HG03442 (cell line): ENCODE data around the gene DLGAP1.

Source experiments
- ATAC-seq: cut with Tn5 transposase; IDR thresholded peaks from one replicate; pipeline ENCODE4 v1.9.1; 2021; ENCODE audit warnings: mild to moderate bottlenecking, moderate library complexity; ENCODE audit not compliant: unreplicated experiment

DLGAP1 gene

DNA sequence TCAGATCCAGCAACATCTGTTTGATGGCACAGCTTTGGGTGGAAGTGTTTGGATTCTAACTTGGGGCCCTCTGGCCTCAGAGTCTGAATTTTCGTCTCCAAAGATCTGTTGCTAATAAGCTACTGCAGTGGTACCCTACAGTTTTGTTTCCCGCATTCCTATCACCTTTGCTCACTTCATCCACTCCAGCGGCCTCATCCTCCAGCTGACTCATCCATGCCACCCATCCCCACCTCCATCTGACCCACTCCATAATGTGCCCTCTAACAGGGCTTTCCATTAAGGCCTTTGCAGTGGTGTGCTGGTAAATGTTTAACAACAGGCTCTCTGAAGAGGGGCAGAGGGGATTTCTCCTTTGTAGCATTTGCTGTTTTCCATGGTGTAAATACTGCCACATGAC, 779.7 kb downstream of the DLGAP1 start:
- ATAC-seq: no peak

DNA sequence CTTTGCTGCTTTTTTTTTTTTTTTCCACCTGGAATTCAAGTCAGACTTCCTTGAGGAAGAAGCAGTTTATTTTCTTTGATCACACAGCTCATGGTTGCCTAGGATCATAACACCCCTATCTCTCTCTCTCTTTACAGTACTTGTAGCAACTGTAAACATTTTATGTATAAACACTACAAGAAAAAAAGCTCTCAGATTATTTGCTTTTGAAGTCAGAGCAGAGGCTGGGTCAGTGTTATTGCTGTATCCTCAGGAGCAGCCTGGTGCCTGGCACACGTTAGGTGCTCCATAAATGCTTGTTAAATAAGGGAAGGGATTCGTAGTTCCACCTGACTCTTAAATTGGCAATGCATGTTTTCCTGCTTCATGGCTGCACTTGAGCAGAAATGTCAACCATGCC, 783.9 kb downstream of the DLGAP1 start:
- ATAC-seq: no peak

DNA sequence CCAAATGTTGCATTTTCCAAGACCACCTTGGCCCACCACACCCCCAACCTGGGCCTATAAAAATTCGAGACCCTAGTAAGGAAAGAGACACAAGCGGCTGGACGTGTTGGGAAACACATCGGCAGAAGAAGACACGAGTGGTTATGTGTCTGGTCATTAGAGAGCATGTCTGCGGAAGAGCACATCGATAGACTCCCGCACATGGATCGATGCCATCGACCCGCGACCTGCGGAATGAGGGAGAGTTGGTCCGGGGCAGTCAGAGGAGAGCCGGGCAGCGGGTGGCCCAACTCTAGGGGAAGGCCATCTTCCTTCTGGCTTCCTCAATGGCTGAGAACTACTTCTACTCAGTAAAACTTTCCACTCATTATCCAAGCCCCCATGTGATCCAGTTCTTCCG, 785.7 kb downstream of the DLGAP1 start:
- ATAC-seq: no peak

DNA sequence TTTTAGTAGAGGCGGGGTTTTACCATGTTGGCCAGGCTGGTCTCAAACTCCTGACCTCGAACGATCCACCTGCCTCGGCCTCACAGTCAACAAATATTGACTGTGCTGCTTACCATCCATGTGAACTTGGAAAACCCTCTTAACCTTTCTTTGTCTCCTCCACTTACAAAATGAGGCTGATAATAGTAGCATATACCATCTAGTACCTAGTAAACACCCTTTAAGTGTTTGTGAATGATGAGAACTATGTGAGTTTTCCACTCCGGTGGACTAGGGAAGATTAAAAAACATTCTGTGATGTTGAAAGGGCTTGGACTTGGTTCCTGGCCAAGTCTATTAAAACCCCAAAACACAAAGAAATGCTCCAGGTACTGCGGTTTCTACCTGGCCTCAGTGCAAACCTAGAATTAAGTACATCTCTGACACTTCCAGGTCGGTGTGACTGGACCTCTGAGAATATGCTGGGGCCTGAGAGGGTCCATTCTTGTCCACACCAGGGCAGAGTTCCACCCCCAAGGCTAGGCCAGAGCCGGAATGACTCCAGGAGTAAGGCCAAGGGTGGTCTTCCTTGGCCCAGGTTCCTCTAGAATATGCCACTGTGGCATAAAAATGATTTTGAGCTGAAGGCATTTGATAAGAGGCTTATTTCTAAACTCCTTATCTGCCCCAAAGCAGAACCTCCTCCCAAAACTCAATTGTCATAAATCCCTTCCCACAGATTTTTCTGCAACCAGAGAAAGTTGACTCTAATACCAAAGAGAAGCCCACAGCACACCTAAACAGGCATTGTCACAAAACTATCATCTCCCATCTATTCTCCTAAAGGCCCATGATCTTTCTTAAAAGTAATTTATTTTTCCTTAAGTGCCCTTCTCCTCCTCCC, 787.6 kb downstream of the DLGAP1 start:
- no peak for ATAC-seq

DNA sequence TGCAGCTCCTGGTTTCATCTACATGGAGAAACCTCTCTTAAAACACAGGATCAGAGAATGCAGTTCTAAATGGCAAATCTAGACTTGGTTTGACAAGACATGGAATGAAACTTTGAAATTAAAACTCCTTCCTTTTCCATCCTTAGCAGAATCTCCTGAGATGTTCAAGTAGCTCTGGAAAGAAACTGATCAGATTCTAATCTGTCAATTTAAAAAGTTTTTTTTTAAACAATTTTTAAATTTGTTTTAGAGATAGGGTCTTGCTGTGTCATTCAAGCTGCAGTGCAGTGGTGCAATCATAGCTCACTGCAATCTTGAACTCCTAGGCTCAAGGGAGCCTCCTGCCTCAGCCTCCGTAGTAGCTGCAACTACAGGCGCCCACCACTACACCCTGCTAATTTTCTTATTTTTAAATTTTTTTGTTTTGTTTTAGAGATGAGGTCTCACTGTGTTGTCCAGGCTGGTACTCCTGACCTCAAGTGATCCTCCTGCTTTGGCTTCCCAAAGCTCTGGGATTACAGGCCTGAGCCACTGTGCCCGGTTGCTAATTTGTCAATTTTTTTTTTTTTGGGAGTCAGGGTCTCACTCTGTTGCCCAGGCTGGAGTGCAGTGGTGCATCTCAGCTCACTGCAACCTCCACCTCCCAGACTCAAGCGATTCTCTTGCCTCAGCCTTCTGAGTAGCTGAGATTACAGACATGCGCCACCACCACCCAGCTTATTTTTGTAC, 788.4 kb downstream of the DLGAP1 start:
- ATAC-seq: no peak

DNA sequence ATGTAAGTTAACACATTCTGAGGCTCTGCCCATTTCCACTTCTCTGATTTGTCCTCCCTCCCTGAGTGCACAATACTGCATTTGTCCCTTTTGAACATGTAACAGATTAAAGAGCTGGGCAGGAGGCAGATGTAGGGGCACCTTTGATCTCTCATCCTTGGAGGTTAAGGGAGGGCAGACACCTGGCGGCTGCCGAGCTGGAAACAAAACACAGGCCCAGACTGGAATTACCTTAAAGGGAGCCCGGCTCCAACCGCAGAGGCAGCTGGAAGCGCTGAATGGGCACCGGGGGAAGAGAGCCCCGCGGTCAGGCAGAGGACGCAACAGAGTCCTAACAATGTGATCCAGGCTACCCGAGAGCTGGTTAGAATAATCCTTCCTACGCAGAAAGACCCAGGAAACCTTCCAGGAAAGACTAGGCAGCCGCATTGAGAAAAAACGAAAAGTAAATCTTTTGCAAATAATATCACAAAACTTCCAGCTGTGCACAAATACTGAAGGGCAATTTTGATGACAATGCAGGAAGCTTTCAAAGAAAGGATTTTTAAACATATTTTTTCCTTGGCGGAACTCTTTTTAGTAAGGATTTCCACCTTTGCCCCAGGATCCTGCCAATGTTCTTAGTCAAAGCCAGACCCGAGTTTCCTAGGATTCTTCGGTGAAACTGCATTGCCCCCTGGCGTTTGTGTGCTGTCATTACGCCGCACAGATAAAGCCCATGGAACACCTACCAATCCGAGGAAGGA, 789.2 kb downstream of the DLGAP1 start:
- no peak for ATAC-seq

DNA sequence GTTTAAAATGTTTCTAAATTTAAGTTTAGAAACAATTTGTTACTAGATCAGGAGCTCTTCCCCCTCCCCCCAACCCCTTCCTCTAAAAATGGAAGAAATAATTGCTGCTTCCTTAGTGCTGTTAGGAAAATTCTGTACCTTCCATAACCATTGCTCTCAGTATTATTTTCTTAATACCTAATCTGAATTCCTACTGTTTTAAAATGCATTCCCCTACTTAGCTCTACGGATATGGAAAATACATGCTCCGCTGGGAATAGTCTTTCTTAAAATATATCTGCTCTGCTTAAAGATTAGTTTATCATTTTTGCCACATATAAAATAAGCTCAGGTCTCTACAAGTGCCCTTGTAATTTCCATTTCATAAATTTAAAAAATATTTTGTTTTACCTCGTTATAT, 789.9 kb downstream of the DLGAP1 start:
- no peak for ATAC-seq

DNA sequence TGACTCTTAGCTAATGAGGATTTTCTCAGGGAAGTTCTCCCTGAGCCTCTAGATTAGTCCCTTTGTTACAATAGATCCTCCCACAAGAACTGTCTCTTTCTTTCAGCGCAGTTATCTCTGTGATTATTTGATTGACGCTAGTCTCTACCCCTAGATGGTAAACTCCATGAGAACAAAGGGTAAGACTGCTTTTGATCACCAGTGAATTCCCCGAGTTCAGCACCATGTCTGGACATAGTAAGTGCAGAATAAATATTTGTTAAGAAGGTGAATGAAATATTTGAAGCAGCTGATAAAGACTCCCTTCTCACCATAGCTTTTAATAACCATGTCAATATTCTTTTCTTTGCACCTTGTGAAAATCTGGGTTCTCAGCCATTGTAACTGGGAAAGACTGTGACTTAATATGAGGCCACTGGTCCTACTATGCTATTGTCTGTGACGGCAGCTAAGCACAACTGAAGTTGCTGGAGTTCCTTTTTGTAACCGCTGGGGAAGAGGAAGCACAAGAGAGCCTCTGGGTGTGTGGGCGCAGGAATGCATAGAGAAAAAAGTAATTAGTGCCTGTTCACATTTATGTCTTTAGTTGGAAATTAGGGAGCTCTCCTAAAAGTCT, 790.4 kb downstream of the DLGAP1 start:
- ATAC-seq: no peak

DNA sequence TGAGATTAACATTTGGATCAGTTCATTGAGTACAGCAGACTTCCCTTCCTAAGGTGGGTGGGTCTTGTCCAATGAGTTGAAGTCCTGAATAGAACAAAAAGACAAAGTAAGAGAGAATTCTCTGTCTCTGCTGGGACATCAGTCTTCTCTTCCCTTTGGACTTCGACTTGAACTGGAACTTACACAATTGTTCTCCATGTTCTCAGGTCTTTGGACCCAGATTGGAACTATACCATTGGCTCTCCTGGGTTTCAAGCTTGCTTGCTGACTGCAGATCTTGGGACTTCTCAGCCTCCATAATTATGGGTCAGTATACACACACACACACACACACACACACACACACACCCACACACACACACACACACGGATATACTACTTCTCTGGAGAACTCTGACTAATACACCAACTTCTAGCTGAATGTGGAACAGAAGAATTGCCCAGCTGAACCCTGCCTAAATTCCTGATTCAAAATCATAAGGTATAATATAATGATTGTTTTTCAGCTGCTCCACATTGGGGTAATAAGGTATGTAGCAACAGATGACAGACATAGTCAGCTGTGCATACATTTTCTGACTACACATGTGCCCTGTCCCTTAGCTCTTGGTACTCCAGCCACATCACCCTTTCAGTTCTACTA, 791.1 kb downstream of the DLGAP1 start:
- ATAC-seq: no peak

DNA sequence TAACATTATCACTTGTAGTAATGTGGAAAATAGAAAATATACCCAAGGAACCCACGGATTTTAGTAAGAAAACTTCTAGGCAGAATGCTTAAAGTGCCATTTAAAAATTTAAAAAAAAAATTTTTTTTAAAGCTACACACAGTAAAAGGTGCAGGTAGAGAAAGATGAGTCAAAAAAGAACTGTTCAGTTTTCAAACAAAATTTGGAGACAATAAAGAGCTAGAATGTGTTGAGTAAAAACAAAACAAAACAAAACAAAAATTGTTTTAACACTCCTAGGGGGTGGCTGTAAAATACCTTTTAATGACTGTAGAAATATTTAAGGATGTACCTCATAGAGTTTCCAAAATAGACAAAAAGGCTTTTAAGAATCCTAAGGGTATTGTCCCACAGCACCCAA, 793.1 kb downstream of the DLGAP1 start:
- no peak for ATAC-seq

DNA sequence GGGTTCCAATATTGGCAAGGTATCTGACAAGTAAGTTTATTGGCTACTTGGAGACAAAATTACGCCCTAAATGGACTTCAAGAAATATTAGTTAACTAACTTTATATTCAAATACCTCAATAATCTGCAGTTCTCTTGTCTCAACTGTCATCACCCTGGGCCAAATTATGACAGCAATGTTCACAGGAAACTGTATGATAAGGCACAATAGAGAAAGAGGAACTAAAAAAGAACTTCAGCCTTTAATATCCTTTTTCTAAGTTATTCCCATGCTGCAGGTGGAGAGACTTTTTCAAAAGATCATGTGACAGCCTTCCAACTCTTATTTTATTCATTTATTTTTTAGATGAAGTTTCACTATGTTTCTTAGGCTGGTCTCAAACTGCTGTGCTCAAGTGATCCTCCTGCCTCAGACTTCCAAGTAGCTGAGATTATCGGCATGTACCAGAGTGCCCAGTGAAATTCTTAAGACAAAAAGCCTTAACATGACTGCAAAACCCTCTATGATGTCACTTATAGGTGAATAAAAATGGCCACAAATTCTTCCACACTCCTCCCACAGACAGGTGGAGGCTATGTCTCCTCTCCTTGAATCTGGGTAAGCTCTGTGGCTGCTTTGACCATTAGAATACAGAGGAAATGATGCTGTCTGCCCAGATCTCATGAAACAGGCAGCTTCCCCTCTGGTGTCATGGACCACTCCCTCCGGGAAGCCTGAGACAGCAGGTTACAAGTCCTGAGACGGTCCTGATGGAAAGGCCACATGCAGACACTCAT, 794.2 kb downstream of the DLGAP1 start:
- no peak for ATAC-seq

DNA sequence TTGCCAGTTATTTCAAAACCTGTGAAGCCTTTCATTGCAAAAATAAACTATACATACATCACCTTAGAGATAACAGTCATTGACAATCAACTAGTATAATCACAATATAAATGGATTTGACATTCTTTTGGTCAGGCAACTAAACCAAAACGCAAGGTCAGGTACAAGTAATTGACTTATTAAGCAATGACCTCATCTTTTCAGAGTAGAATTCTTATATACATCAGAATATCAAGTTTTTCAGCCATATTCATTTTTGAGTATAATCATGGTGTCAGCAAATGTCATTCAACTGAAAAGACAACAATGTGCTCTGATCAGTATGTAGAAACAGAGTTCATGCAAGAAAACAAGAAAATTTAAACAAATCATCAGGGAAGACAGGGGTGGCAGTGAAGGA, 796.6 kb downstream of the DLGAP1 start:
- no peak for ATAC-seq

DNA sequence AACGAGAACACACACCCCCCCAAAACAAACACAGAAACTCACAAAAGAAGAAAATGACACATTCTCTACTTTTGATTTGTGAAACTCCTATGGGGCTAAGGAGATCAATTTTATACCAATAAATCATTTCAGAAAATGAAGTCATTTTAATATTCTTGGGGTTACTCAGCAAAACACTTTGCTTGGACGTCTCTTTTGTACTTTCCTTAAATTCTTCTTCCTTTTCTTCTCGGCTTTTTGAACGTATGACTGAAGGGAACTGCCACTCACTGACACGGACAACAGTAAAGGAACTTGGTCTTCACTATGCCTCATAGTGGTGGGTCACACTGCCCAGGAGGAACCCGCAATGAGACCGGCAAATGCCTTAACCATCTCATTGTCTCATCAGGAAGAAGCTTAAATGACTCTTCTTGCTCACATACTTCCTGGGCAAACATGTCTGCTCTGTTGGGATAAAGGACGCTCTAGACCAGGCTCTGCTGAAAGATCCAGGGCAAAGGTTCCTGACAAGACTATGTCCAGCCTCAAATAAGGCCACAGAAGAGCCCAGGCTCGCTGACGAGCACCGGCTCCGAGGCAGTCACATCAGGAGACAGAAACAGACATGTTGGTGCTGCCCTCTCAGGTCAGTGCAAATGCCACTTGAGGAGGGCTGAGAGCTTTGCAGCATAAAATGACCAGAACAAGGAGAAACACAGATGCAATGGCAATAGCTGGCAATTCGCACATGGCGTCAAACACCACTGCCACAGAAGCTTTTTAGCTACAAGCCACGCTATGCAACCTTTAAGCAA, 799.7 kb downstream of the DLGAP1 start:
- ATAC-seq: no peak

DNA sequence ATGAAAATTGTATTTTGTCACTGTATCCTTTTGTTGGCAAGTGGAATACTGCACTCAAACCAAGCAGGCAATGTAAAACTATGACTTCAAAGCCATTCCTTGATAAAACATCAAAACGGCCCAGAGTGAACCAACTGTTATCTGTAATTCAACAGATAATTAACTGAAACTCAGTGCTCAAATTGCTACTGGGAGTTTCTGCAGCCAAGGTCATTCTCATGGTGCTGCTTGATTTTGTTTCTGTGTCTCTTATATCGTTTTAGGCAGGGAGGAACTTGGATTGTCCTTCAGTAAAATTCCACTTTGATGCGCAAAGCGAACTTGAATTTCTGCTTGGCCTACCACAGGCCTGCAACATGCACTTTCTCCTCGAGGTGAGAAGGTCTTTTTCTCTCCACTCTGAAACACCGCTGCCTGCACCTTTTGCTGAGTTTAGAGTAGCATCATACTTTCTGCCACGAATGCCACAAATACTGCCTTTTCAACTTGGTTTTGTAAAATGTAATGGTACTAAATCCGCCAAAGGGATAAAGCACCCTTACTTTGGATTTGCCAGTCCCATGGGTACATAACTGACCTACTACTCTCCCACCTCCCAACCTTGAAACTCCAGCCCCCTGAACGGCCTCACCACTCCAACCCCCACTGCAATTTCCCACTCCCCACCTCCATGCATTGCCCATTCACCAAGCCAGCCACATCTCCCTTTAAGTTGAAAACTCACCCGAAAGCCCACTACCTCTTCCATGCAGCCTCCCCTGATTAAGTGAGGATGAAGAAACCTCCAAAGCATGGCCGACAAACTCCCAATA, 800.5 kb downstream of the DLGAP1 start:
- ATAC-seq: no peak

DNA sequence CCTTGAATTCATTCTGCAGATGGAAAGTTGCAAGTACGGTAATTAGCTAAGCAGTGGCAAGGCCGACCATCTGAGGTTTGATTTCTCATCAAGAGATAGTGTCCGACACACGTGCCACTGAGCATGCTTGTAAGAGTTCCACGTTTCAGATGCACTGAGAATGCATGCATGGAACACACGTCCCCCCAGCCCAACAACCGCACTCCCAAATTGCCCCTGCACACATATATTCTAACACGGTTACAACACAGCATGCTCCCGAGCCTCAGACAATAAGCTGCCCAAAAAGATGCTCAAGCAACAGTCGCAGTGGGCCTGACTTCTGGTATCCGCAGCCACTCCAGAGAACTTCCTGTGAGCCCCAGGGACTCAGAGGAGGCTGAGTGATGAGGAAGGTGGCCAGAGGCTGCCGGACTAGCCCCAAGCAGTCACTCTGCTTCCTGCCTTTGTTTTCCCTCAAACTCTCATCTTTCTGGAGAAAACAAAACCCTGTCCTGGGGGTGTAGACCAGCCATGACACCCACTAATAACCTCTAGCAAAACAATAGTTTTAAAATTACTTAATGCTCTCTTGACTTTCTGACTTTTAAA, 801.2 kb downstream of the DLGAP1 start:
- no peak for ATAC-seq

DNA sequence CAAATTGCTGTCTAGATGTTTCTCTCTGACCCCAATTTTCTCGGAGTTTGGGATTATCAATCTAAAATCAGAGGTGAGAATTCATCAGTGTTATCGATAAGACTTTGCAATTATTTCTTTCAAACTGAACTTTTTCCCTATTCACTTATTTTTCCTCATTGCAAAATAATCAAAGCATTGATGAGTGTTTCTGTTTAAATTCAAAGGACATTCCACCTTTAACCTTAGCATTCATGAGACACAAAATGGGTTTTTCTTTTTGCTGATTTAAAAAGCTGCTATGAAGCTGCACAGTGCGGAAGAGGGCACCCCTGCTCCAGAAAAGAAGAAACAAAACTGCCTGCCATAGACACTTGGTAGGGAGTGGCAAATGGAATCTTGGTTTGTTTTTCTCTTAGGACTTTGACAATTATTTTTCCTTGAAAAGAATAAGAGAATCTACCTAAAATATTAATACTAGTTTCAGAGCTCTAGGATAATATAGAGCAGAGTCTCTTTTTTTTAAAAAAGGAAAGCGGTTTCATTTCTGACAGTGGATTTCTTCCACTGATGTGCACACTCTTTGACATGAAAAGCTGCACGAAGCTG, 801.8 kb downstream of the DLGAP1 start:
- no peak for ATAC-seq
